ENCODE measurements around the gene LYST. TPM values are rescaled to one million over a fixed set of nuclear protein-coding genes. Genes with fewer than 3 reads are reported as not detected.

LYST gene
- total and polyA plus RNA-seq, 4 experiments from 2014 or later, result 4.2 to 35.2 (median 21.0) TPM

- DNase-seq, result no peak
- Mint-ChIP-seq H3K4me3 (peak overlapping the region; percentile 93 to 99 (median 97)), H3K9me3 (peaks cover 0 to 4% (median 0%) of the 10 kb centered on the region in 8 donors), H3K4me1 (peaks cover 26 to 65% (median 40%) of the 10 kb centered on the region in 4 donors), H3K27ac (peak overlapping the region; percentile 98 to 100 (median 99)), H3K36me3 (peaks cover 3 to 14% of the 10 kb centered on the region in 2 donors), H3K27me3 (no peaks in the 10 kb centered on the region)
- peak overlapping the region; percentile 21 to 70 for H3K4me3 ChIP-seq (ENCODE audit: low read length in 2 of 2)
- no peaks in the 10 kb centered on the region for H3K27me3 ChIP-seq (ENCODE audit: insufficient read depth, low read length)
- ChIA-PET POLR2A (ENCODE audit: partially characterized antibody) (interaction anchor here (0.9 to 3.6 kb wide), 19 partner anchors 8 to 930 kb away, joined by 3 to 40 read pairs (median 6); partner anchors contain the start of genes B3GALNT2, ERO1B and MTR), CTCF (ENCODE audit: partially characterized antibody) (interaction anchor here (0.9 to 5.5 kb wide), 23 partner anchors 10 to 134 kb away, joined by 3 to 105 read pairs (median 6); no protein-coding TSS in a partner anchor)
- H3K27ac ChIP-seq (ENCODE audit: low read depth, low read length), result peak overlapping the region; percentile 100
- peaks cover 31% of the 10 kb centered on the region for H3K4me1 ChIP-seq (ENCODE audit: insufficient read depth, low read length)
- no peaks in the 10 kb centered on the region for H3K9me3 ChIP-seq (ENCODE audit: control insufficient read depth in 1 of 2, low read length in 2 of 2)
- H3K36me3 ChIP-seq (ENCODE audit: insufficient read depth, low read length), result no peaks in the 10 kb centered on the region
- intact Hi-C loops (cut with micrococcal nuclease), result loop anchor here (1.0 to 5.0 kb wide), 8 partner anchors 23 to 1253 kb away; partner anchors contain the start of genes B3GALNT2, GNG4, IRF2BP2 and MTR
Measured at GRCh38 chr1:235865565-235866204, 1.0 kb downstream of the LYST start.

- no peak overlapping the region for H3K27ac ChIP-seq (ENCODE audit: low read depth, low read length)
- no peak for DNase-seq
Measured at GRCh38 chr1:235864931-235865525, 1.7 kb downstream of the LYST start.

GRCh38 chr1:235864469-235864868 is 2.2 kb downstream of the LYST start:
- Mint-ChIP-seq H3K27me3 (no peaks in the 10 kb centered on the region), H3K9me3 (peaks cover 0 to 4% (median 0%) of the 10 kb centered on the region in 8 donors), H3K4me3 (peak overlapping the region in 3 of 8 donors; percentile 9 to 61 (median 44)), H3K36me3 (peaks cover 3 to 14% of the 10 kb centered on the region in 2 donors), H3K27ac (peak overlapping the region in 4 of 7 donors; percentile 90 to 99 (median 98)), H3K4me1 (peaks cover 22 to 65% (median 40%) of the 10 kb centered on the region in 4 donors)
- intact Hi-C loops (cut with micrococcal nuclease), result no loop called here
- no peak for DNase-seq
- Histone ChIP-seq H3K4me3 (ENCODE audit: low read length in 2 of 2) (no peak overlapping the region), H3K4me1 (ENCODE audit: insufficient read depth, low read length) (peaks cover 31% of the 10 kb centered on the region), H3K27ac (ENCODE audit: low read depth, low read length) (no peak overlapping the region), H3K27me3 (ENCODE audit: insufficient read depth, low read length) (no peaks in the 10 kb centered on the region), H3K36me3 (ENCODE audit: insufficient read depth, low read length) (no peaks in the 10 kb centered on the region), H3K9me3 (ENCODE audit: control insufficient read depth in 1 of 2, low read length in 2 of 2) (no peaks in the 10 kb centered on the region)
- ChIA-PET CTCF (ENCODE audit: partially characterized antibody) (interaction anchor here (1.4 to 5.5 kb wide), 5 partner anchors 11 to 110 kb away, joined by 3 to 105 read pairs (median 9); no protein-coding TSS in a partner anchor), POLR2A (ENCODE audit: partially characterized antibody) (interaction anchor here (2.2 to 3.6 kb wide), 5 partner anchors 15 to 135 kb away, joined by 6 to 40 read pairs (median 17); no protein-coding TSS in a partner anchor)

More at GRCh38 chr1:235864931-235865525, 1.7 kb downstream of the LYST start:
- H3K9me3 Mint-ChIP-seq, result peaks cover 0 to 4% (median 0%) of the 10 kb centered on the region in 8 donors
- Histone ChIP-seq H3K36me3 (ENCODE audit: insufficient read depth, low read length) (no peaks in the 10 kb centered on the region), H3K4me3 (ENCODE audit: low read length in 2 of 2) (no peak overlapping the region), H3K27me3 (ENCODE audit: insufficient read depth, low read length) (no peaks in the 10 kb centered on the region), H3K4me1 (ENCODE audit: insufficient read depth, low read length) (peaks cover 31% of the 10 kb centered on the region), H3K9me3 (ENCODE audit: control insufficient read depth in 1 of 2, low read length in 2 of 2) (no peaks in the 10 kb centered on the region)
- H3K36me3 Mint-ChIP-seq, result peaks cover 3 to 14% of the 10 kb centered on the region in 2 donors
- POLR2A ChIA-PET (ENCODE audit: partially characterized antibody), result interaction anchor here (2.0 to 3.6 kb wide), 9 partner anchors 12 to 361 kb away, joined by 5 to 40 read pairs (median 16); partner anchors contain the start of gene B3GALNT2
- peaks cover 26 to 65% (median 40%) of the 10 kb centered on the region in 4 donors for H3K4me1 Mint-ChIP-seq
- intact Hi-C loops (cut with micrococcal nuclease), result loop anchor here (5.0 kb wide), 4 partner anchors 87 to 1253 kb away; partner anchors contain the start of genes GNG4, IRF2BP2 and MTR
- CTCF ChIA-PET (ENCODE audit: partially characterized antibody), result interaction anchor here (0.9 to 5.5 kb wide), 19 partner anchors 10 to 135 kb away, joined by 3 to 105 read pairs (median 8); no protein-coding TSS in a partner anchor
- H3K27me3 Mint-ChIP-seq, result no peaks in the 10 kb centered on the region
- peak overlapping the region; percentile 19 to 97 (median 66) for H3K4me3 Mint-ChIP-seq
- peak overlapping the region; percentile 76 to 100 (median 98) for H3K27ac Mint-ChIP-seq

- Mint-ChIP-seq H3K27ac (peak overlapping the region; percentile 5 to 98 (median 49)), H3K27me3 (no peaks in the 10 kb centered on the region), H3K4me3 (peak overlapping the region in 2 of 8 donors; percentile 6 to 47), H3K4me1 (peaks cover 22 to 65% (median 40%) of the 10 kb centered on the region in 4 donors), H3K36me3 (peaks cover 3 to 14% of the 10 kb centered on the region in 2 donors), H3K9me3 (peaks cover 0 to 4% (median 0%) of the 10 kb centered on the region in 8 donors)
- Histone ChIP-seq H3K4me1 (ENCODE audit: insufficient read depth, low read length) (peaks cover 34% of the 10 kb centered on the region), H3K36me3 (ENCODE audit: insufficient read depth, low read length) (no peaks in the 10 kb centered on the region), H3K27ac (ENCODE audit: low read depth, low read length) (no peak overlapping the region), H3K9me3 (ENCODE audit: control insufficient read depth in 1 of 2, low read length in 2 of 2) (no peaks in the 10 kb centered on the region), H3K4me3 (ENCODE audit: low read length in 2 of 2) (no peak overlapping the region), H3K27me3 (ENCODE audit: insufficient read depth, low read length) (no peaks in the 10 kb centered on the region)
- intact Hi-C loops (cut with micrococcal nuclease), result no loop called here
- ChIA-PET CTCF (ENCODE audit: partially characterized antibody) (interaction anchor here (2.7 to 5.5 kb wide), 2 partner anchors 11 to 107 kb away, joined by 10 to 105 read pairs; no protein-coding TSS in a partner anchor), POLR2A (ENCODE audit: partially characterized antibody) (interaction anchor here (1.1 kb wide), 1 partner anchor 108 kb away, joined by 3 read pairs; no protein-coding TSS in a partner anchor)
- DNase-seq, result no peak
Measured at GRCh38 chr1:235863699-235864093, 3.0 kb downstream of the LYST start.

- Histone ChIP-seq H3K27ac (ENCODE audit: low read depth, low read length) (no peak overlapping the region), H3K9me3 (ENCODE audit: control insufficient read depth in 1 of 2, low read length in 2 of 2) (no peaks in the 10 kb centered on the region), H3K4me1 (ENCODE audit: insufficient read depth, low read length) (peaks cover 24% of the 10 kb centered on the region), H3K4me3 (ENCODE audit: low read length in 2 of 2) (no peak overlapping the region), H3K27me3 (ENCODE audit: insufficient read depth, low read length) (no peaks in the 10 kb centered on the region), H3K36me3 (ENCODE audit: insufficient read depth, low read length) (no peaks in the 10 kb centered on the region)
- Mint-ChIP-seq H3K9me3 (peaks cover 0 to 4% (median 0%) of the 10 kb centered on the region in 8 donors), H3K36me3 (peaks cover 3 to 7% of the 10 kb centered on the region in 2 donors), H3K27me3 (no peaks in the 10 kb centered on the region), H3K27ac (peak overlapping the region in 1 of 7 donors; percentile 44), H3K4me3 (no peak overlapping the region), H3K4me1 (peaks cover 20 to 54% (median 36%) of the 10 kb centered on the region in 4 donors)
- DNase-seq, result no peak
- ChIA-PET POLR2A (ENCODE audit: partially characterized antibody) (no interaction called here), CTCF (ENCODE audit: partially characterized antibody) (interaction anchor here (1.4 kb wide), 1 partner anchor 110 kb away, joined by 5 read pairs; no protein-coding TSS in a partner anchor)
- intact Hi-C loops (cut with micrococcal nuclease), result no loop called here
Measured at GRCh38 chr1:235861857-235862256, 4.8 kb downstream of the LYST start.

- Mint-ChIP-seq H3K4me1 (peaks cover 21 to 51% (median 36%) of the 10 kb centered on the region in 4 donors), H3K27ac (no peak overlapping the region), H3K27me3 (no peaks in the 10 kb centered on the region), H3K9me3 (peaks cover 0 to 4% (median 0%) of the 10 kb centered on the region in 8 donors), H3K4me3 (no peak overlapping the region), H3K36me3 (peaks cover 3% of the 10 kb centered on the region in 2 donors)
- Histone ChIP-seq H3K4me3 (ENCODE audit: low read length in 2 of 2) (no peak overlapping the region), H3K27ac (ENCODE audit: low read depth, low read length) (no peak overlapping the region), H3K36me3 (ENCODE audit: insufficient read depth, low read length) (no peaks in the 10 kb centered on the region), H3K4me1 (ENCODE audit: insufficient read depth, low read length) (peaks cover 24% of the 10 kb centered on the region), H3K27me3 (ENCODE audit: insufficient read depth, low read length) (no peaks in the 10 kb centered on the region), H3K9me3 (ENCODE audit: control insufficient read depth in 1 of 2, low read length in 2 of 2) (no peaks in the 10 kb centered on the region)
- no peak for DNase-seq
- intact Hi-C loops (cut with micrococcal nuclease), result no loop called here
- ChIA-PET POLR2A (ENCODE audit: partially characterized antibody) (no interaction called here), CTCF (ENCODE audit: partially characterized antibody) (interaction anchor here (1.4 kb wide), 1 partner anchor 111 kb away, joined by 5 read pairs; no protein-coding TSS in a partner anchor)
Measured at GRCh38 chr1:235860829-235861228, 5.9 kb downstream of the LYST start.

All from CD4-positive, alpha-beta memory T cell (primary cell).